NCI-H2107 (cell line): ENCODE data around the gene TNFRSF11A.

Experiments
- DNase-seq: peaks from one replicate; lab custom pipeline; 2025; lab: John Stamatoyannopoulos, UW

Gene TNFRSF11A

DNA sequence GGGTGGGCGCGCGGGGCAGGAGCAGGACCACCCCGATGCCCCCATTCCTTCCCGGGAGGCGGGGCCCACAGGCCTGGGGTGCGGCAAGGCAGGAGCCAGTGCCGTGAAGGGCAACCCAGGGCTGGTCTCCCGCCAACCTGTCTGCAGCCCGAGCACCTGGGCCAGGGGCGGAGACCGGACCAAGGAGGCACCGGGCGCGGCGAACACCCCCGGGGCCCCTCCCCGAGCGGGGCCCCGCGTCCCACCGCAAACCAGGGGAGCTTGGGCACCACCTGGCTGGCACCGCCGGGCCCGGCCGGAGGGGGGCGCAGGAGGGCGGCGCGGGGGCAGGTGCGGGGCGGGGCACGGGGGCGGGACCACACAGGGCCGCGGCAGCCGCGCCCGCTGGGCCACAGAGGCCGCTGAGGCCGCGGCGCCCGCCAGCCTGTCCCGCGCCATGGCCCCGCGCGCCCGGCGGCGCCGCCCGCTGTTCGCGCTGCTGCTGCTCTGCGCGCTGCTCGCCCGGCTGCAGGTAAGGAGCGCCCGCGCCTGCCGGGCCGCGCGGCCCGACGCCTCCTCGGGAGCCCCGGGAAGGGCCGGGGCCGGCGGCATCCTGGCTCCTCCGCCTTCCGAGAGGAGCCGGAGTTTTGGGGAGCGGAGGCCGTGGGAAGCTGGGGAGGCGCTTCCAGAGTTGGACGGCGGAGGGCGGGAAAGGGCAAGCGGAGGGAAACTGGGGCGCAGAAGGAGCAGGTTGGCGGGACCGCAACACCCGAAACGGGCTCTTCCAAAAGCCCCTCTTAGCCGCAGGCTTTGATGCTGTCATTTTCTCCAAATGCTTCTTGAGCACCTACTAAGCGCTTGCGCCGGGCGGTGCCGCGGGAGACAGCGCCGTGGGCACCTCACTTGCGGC, at the start of gene TNFRSF11A:
Gene TNFRSF11A, plus strand, starts transcription at position 394 of the 889 bp plus-strand sequence. Its CDS starts 43 bp downstream, at position 437.
- DNase-seq, result peak; percentile 74

DNA sequence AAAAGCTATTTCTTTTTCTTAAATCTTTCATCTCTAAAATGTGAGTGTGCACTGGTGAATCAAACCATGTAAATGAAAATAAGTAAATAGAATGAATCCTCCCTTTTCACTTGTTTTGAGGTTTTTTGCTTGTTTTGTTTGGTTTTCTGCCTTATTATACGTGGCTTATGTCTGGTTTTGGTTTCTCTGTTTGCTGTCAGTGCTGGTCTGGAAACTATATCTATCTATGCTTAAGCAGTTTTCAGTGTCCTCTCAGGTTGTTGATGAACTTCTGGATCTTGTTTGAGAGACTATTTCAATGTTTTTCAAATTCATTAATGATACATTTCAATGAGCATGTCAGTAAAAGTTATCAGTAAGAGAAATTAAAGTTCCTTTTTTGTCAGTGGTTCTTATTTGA, 48.1 kb upstream of the TNFRSF11A start:
- no peak for DNase-seq

DNA sequence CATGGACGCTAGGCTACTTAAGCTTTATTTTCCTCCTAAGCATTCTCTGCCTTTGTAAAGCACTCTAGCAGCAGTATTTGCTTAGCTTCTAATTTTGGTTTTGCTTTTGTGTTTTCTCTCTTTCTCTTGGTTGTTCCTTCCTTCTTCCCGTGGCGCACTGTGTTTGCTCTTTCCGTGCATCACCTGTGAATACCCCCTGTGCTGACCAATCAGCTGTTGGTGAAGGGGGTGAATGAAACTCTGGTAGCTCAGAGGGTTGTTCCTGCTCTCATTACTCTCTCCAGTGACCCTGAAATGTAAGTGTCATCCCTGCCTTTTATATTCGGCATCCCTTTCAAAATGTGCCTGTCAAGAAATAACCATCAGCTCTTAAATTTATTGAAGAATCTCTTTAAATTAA, 45.5 kb upstream of the TNFRSF11A start:
- peak; percentile 29 for DNase-seq

DNA sequence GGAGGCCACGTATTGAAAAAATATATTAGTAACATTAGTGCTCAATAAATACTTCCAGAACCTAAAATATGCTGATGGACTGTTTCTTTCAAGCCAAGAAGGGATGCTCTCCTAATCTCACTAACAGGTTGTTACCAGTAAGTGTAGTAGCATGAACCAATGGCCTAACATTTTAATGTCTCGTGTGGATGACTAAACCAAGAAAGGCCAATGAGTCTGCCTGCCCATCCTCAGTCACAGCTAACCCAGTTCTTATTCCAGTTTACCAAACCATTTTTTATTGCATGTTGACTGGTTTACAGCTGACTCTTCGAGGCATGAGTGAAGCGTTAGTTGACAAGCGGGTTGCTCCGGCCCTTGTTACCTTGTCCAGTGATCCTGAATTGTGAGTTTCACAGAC, 45.1 kb upstream of the TNFRSF11A start:
- DNase-seq, result no peak

DNA sequence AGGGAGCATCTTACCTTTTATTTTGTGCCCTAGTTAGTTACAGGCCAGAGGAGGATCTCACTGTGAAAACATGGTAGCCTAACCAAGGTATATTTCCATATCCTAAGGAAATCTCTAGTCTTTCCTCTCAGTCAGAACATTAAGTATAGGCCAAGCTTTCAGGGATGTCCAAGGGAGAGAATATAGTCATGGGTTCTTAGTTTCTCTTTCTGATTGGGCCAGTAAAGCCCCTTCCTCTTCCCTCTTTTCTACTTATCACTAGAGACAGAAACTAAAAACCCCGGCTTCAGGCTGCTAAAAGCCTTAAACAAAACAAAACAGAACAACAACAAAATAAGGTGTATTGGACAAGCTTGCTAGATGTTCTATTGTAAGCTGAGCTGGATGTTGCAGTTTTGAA, 44.3 kb upstream of the TNFRSF11A start:
- no peak for DNase-seq

DNA sequence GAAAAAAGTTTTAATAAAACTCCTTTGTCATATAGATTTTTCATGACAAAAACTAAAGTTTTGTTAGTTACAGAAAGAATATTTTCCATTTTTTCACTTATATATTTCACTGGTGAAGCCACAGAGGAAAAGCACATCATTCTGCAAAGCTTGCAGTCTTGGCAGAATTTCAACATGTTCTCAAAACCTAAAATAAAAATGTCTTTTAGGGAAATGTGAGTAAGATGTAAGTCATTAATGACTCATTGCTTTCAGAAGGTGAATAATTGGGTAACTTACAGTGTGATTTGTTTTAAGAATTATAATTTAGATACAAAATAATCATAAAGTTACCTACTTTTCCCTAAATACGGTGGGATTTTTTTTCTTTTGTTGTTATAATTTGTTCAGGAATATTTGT, 43.4 kb upstream of the TNFRSF11A start:
- DNase-seq, result no peak

DNA sequence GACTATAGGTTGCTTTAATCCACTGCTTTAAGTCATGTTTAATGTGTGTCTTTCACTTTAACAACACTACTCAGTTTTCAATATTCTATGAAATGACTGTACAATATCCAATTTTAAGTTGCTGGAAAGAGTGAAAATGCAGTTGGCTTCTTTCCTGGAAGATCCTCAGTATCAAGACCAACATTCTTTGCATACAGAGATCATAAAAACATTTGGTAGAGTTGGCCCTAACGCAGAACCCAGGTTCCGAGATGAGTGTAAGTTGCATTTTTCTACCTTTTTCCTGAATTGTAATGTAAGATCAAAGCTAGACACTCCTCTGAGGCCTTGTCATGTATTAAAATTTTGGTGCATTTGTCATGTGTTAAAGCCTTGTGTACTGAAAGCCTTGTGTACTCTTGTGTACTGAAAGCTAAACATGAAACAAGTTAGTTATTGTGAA, 42.9 kb upstream of the TNFRSF11A start:
- no peak for DNase-seq

DNA sequence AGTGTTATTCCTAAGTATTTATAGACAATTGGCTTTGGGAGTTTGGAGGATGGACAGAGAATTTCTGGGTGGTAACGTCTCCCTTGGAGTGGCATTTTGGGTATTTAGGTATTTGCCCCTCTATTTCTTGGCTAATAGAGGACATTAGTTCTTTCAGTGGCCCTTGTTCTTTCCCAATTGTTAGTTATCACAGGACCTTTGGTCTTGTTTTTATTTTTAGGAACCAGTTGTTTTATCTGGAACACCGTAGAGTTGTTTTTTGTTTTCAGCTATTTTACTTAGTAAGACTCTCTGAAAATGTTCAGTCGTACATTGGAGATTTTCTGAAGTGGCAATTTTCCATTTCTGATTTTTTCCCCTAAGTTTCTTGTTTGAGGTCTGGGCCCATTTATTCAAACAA, 40.5 kb upstream of the TNFRSF11A start:
- DNase-seq, result no peak

DNA sequence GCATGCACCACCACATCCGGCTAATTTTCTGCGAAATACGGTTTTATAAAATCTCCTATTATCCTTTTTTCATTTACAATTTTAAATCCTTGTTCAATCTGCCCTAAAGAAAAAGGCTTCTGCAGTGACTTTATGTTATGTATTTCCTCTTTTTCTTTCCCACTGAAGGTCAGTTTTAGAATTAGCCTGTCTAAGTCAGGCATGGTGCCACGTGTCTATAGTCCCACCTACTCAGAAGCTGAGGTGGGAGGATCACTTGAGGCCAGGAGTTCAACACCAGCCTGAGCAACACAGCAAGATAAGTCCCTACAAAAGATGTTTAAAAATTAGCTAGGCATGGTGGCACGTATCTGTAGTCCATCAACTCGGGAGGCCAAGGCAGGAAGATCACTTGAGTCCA, 39.8 kb upstream of the TNFRSF11A start:
- no peak for DNase-seq

DNA sequence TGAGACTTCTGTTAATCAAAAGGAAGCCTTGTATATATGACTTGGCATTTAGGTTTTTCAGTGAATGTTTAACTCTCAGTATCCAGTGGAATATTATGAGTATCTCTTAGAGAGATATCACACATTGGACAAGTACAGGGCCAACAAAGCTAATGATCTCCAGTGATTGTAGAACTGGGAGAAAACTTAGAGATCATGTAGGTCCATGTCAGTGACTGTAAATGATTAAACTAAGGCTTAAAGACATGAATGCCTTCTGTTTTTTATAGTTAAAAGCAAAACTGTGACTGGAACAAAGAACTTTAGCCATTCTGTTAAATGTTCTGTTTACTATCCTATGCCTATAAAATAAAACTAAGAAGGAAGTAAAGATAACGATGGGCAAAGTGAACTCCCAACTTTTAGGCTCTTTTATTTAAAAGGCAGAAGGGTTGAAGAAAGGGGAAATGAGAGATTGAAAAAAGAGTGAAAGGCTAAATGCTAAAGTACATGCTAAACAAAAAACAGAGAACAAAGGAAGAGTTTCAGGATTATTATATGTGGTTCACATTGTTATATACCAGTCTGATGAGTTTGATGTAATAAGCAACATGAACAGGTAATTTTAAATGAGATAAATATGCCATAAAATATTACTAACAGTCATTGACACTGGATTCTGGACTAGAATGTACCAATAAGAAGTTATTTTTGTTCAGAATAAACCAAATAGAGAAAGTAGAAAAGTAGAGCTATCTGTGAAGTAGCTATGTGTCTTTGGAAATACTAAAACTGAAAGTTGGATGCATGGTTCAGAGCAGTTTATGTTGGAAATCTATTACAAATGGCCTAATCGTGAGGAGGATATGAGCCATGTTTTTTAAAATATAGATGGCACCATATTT, 37.1 kb upstream of the TNFRSF11A start:
- DNase-seq, result no peak

DNA sequence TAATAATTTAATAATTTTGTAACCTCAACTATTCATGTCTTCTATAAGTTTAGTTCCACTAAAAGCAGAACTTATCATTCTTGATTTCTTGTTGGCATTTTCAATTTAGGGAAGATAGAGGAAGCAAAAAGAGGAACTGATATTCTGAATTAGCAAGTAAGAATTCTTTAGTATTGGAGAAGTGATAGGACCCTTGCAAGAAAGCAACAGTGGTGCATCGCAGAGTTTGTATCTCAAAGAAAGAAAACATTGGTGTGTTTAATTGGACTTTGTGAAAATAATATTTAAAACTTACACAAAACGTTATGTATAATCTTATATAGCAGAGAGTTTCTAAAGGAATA, 36.5 kb upstream of the TNFRSF11A start:
- no peak for DNase-seq

DNA sequence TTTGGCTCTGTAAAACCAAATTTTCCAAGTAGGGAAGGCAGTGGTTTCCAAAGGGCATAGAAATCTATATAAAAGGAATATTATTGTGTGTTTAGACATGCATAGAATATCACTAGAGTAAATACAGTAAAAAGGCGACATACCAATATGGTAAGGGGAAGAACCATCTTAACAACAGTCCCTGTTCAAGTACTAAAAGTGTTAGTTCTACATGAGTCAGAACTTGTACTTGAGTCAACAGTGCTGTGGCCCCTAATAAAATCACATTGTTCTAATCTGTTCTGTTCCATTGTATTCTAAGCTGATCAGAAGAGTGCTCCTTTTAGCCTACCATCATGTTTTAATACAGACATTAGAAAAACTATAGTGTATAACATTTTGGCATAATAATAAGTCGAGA, 36.1 kb upstream of the TNFRSF11A start:
- DNase-seq, result no peak

DNA sequence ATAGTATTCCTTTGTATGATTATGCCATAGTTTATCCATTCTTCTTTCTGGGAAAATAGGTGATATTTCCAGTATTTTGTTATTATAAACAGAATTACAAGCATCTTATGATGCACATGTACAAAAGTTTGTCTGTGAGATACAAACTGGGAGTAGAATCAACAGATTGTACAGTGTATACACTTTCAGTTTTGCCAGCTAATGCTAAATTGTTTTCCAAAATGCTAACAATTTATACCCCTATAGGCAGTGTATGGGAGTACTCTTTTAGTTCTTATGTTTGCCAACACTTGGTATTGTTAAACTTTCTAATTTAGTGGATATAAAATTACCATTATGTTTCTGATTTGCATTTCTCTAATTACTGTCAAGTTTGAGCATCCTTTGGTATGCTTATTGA, 31.0 kb upstream of the TNFRSF11A start:
- DNase-seq, result no peak

DNA sequence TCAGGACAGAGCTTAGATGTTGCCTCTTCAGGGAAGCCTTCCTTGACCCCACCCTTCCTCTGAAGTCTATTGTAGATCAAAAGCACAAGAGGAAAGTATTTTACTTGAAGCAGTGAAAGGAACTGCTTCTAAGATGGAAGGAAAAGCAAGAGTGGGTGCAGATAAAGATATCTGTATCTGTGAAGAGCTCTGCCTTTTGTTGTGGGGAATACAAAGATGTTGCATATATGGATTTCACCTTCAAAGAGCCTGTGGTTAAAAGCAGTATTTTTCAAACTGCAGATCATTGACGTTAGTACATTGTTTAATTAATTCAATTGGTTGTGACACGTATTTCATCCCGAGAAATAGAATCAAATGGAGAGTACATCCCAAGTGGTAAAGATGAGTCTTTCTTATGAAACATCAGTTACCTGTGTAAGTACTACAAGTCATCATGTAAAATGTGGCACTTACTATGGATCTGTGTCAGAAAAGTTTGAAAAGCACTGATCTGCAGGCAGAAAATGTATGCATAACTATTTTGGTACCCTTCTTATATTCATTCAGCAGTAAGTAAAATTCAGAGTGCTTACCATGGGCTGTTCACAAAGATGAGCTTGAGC, 24.6 kb upstream of the TNFRSF11A start:
- DNase-seq, result no peak

DNA sequence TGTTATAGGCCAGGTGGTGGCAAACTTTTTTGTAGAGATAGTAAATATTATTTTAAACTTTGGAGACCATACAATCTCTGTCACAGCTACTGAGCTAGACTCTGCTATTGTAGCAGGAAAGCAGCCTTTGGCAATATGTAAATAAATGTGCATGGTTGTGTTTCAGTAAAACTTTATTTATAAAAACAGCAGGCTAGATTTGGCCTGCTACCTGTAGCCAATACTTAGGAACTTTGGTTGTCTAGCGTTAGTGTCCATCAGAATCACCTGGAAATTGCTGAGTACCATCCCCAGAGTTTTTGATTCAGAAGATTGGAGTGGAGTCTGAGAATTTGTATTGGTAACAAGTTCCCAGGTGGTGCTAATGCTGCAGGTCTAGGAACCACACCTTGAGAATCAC, 23.8 kb upstream of the TNFRSF11A start:
- no peak for DNase-seq

DNA sequence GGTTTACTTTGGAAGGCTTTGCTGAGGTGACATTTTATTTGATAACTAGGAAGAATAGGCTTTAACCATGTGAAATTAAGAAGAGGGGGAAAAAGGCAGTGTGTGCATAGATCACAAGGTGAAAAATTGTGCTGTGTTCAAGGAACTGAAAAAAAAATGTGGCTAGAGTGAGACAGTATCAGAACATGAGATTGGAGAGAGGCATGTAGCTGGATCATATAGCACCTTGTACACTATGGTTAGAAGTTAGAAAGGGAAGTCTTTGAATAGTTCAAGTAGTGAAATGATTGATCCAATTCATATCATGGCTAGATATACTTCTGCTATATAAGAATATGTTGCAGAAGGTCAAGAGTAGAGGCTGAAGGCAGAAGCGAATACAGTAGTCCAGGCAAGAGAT, 12.3 kb upstream of the TNFRSF11A start:
- DNase-seq, result no peak

DNA sequence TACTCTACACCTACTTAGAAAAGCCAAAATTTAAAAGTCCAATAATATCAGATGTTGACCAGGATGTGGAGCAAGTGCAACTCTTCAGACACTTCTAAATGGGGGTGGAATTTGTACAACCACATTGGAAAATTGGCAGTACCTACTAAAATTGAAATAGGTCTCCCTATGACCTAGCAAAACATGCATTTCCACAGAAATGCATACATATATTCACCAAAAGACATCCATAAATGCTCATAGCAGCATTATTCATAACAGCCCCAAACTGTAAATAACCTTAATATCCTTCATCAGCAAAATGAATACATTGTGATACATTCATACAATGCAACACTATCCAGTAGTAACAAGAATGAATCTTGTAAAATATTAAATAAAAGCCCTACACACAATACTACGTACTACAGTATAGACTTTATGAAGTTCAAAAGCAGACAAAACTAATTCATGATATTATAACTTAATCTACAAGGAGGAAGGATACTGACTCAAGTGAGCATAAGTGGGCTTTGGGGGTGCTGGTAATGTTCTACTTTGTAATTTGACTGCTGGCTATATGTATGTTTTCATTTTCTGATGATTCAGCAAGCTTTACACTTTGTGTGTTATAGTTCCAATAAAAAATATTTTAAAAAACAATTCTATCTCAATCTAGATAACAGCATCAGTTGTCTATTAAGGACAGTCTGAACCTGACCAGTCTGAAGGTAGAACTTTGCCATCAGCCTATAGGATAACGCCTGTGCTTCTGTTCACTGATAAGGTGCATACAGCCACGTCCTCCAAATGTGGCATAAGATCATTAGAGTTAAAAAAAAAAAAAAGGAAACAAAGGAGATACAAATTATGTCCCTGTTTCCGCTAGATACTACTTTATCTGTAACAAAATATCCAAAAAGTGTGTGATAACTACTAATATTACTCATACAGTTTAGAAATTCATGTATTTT, 6.6 kb upstream of the TNFRSF11A start:
- DNase-seq, result no peak

DNA sequence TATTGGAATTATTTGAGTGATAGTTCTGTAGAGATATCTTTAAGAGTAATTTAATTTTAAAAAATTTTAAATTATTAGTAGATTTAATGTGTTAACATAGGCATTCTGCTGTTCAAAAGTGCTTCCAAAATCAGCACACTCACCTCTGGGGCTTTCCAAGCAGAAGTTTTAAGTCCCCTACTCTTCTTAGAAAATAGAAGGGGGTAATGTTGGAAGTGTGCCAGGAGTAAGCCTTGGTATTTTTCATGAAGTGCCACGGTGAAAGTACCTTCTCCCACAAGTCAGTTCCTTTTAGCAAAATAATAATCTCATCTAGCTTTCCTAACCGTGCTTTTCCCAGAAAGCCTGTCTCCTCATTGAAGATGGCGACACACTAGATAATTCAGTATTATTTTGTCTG, 3.9 kb upstream of the TNFRSF11A start:
- DNase-seq, result no peak

DNA sequence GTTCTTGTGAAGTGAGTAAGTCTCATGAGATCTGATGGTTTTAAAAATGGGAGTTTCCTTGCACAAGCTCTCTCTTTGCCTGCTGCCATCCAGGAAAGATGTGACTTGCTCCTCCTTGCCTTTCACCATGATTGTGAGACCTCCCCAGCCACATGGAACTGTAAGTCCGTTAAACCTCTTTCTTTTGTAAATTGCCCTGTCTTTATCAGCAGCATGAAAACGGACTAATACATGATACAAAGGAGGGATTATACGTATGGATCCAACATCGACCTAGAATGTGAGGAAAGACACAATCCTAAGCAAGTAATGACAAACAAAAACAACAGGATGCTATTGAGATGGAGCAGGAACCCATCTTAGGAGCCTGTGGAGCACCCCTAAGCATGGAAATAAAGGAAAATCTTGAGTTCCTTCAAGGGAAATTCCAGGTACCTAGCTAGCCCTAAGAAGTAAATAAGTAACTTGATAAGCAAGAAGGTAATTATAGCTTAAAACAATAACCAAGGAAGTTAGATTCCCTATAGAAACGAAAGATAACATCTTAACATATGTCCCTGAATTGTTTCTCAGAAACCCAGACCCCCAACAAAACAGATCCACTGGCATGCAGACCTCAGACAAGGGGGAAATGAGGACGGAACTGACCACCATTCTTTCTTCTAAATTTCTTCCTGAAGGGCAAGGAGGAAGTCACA, 1.5 kb upstream of the TNFRSF11A start:
- DNase-seq, result no peak

DNA sequence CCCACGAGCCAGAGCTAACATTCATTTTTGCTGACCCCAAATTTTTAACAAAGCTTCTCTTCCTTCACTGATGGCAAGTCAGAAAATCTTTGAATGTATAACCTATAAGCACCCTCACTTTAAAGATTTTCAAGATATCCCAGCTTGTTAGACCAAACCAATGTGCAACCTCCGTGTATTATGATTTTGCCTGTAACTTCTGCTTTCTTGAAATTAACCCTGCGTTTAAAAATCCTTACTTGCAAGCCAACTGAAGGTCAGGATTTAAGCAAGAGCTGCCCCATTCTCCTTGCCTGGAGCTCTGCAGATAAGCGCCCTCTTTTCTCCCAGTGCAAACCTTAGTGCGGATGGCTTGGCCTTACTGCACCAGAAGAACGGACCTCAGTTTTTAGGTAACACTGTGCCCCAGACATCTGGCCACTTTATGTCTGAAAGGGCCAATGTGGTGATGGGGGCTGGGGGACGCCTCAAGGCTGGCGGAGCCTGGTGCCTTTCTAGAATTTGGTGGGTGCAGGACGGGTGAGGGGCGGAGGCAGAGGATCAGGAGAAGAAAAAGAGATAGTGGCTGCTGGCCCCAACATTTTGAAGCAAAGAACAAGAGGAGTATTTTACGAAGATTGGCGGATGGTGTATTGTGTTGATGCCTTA, 805 bp upstream of the TNFRSF11A start:
- no peak for DNase-seq
